NCI-H1930 (cell line): ENCODE measurements around the gene RGS6.

ENCODE experiments used
- DNase-seq, 2 experiments: peaks; one replicate each; lab custom pipeline; 2025; lab: John Stamatoyannopoulos, UW

Gene RGS6

DNA sequence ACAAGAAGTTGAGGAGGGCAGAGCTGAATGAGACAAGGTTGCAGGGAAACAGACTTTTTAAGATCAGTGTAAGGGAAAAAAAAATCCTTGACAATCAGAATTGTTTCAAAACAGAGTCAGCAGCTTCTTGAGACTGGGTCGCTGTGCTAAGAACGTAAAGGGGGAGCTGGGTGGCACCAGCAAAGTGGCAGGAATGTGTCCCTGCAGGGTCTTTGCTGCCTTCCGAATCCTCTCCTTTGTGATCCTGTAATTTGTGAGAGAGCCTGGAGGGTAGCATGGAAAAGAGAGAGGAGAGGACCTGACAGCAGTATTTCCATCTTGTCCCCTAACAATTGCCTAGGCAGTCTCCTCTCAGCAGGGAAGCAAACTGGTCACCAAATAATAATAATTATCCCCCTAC is 472.8 kb downstream of the RGS6 start:
- no peak for DNase-seq

DNA sequence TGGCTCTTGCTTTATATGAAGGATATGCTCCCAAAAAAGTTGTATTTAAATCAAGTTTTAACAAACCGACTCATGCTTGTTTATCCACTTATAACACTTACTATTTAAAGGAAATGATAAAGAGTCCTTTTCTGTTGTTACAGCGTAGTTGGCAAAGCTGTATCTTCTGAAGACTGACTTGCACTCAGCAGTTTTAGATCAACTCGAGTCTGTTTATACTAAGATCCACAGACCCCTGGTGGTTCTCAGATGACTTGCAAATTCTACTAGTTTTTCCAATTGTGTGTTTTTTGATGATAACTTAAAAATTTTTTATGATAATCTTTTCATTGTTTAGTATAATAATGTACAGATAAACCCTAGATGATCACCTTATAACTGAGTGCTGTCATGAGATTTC is 475.8 kb downstream of the RGS6 start:
- DNase-seq = no peak

DNA sequence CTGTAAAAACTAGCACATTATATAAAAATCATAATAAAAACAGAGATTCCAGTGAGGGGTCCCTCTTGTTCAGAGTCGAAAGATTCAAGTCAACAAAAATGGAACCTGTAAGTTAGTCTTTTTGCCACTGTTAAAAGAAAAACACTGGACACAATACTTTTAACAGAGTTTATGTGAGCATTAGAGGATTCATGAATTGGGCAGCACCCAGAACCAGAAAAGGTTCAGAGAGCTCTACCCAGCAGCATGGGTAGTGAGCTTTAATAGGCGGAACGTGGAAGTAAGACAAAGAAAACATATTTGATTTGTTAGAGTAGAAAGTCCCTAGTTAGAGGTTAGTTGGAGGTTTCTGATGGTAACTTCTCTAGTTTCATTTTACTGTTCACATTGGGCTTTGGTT is 476.8 kb downstream of the RGS6 start:
- no peak for DNase-seq

DNA sequence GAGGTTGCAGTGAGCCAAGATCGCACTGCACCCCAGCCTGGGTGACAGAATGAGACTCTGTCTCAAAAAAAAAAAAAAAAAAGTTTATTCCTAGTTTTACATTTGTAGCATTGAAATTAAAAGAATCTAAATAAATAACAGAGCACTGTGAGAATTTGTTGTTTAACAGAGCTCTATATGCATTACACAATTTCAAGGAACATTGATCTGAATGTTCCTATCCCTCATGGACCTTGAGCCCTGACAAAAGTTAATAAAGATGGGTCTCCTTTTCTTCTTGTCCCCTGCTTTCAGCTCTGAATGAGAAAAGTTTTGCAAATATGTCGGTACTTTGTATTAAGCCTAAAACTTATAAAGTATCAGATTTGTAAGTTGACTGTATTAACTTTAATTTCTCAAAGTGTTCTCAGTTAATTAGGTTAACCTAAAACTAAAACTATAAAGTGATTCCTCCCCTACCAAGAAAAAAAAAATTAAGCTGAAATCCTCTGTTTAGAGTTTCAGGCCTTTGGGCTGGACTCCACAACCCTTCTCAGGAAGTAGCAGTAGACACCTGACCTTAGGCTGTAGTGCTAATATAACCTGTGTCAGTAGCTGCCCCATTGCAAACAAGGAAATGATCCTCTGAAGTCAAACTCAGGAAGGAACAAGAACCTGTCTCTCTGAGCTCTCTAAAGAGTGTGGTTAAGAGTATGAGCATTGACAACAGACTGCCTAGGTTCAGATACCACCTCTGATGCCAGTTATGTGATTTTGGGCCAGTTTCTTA is 484.0 kb downstream of the RGS6 start:
- no peak for DNase-seq

DNA sequence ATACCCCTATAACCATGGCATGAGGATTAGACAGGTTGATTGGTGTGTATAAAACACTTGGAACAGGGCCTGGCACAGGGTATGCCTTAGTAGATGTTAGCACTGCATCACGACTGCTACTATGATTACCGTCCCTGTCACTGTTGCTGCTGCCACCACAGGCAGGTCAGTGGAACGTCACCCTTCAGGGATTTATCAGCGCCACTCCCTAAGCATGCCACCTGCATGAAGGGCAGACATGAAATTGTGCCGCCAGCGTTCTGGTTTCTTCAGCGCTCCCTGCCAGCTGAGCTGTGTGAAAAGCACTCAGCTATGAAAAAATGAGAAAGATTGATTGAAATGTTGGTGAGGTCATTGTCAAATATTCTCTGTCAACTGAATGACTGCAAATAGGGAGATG is 484.7 kb downstream of the RGS6 start:
- no peak for DNase-seq

DNA sequence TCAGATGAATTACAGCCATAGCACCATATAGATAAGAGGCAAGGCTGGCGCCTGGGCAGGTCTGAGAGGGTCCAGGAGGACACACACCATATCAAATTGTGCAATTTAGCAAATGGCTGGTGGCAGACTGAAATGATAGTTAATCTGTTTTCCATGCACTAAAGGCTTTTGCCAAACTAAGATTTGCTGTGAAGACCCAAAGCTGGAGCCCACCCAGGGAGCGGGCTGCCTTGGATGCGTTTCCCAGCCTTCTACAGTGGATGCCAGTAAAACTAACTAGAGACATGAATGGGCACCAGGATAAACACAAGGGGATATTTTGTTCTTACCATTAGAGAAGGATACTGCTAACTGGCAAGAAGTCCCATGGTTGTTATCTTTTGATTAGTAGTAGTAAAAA is 486.6 kb downstream of the RGS6 start:
- DNase-seq = no peak

DNA sequence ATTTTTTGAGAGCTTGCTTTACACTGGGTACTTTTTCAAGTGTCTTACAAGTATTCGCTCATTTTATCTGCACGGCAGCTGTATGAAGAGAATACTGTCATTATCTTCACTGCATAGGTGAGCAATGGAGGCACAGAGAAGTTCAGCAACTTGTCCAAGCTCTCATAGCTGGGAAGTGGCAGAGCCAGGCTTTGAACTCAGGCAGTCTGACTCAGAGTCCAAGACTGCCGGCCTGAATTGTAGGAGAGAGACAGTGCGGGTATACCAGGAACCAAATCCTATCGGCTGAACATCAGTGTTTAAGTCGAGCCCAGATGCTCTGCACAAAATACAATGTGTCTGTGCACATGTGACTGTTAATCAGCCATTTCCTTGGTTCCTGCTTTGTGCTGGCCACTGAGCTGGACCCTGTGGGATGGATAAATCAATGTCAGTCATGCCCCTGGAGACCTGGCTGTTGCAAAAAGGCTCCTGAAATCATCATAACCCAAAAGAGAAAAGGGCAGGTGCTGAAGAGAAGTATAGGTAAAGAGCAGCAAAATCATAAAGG is 487.1 kb downstream of the RGS6 start:
- DNase-seq = no peak

DNA sequence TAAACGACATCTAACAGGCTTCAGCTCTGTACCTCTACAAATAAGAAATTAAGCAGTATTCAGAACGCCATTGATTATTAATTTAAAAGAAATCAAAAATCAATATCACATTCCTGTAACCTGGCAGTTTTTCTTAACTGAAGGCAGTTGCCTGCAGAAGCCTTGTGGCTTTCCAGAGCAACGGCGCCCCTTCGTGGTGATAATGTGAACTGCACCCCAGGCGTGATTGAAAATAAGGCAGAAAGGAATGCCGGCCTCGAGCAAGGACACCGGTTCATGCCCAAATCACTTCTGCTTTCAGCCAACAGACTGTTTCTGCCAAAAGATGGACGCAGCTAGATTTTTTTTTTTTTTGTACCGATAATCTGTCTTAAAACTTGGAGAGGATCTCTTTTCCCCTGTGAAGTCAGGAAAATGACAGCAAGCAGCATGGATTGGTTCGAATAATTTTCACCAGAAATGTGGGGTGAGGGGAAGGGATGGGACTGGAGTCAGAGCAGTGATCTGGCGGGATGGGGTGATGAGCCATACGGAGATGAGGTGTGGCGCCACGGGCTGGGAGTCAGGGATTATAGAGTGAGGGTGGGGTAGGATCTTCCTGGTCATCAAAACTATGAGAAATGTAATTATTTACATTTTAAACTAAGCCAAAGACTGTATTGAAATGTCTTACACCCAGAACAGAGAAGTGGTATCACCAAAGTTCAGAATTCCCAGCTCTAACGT is 488.7 kb downstream of the RGS6 start:
- peak; percentile 9 to 57 for DNase-seq

DNA sequence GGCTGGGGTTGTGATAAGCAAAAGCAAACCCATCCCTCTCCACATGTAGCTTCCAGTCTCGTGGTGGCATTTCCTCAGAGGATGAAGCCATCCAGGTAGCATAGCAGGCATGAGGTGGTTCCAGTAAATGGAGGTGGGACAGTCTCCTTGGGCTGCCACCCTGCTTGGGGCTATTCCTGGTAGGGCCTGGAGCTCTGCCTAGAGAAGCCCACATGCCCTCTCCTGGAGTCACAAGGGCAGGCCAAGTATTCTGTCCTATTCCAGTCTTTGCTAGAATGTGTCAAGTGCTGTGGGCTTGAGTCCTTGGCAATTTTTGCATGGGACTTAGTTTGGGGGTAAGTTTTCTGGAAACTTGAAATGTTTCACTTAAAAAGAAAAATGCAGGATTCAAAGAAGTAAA is 491.7 kb downstream of the RGS6 start:
- no peak for DNase-seq

DNA sequence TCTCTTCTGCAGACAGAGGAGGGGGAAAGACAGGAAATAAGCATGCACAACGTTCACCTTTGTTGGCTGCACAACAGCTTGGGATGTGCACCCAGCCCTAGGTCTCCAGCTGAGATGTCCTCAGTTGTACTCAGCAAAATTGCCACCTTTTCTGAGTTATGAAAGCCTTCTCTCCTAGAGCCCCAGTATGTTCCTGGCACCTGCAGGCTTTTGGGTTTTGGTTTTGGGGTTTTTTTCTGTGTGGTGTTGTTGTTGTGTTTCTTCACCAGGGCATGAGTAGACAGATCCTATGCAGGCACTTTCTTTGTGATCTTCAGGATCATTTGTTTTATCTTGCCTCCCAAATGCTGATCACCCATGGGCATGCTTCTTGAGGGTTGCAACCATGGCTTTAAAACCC is 498.2 kb downstream of the RGS6 start:
- no peak for DNase-seq

DNA sequence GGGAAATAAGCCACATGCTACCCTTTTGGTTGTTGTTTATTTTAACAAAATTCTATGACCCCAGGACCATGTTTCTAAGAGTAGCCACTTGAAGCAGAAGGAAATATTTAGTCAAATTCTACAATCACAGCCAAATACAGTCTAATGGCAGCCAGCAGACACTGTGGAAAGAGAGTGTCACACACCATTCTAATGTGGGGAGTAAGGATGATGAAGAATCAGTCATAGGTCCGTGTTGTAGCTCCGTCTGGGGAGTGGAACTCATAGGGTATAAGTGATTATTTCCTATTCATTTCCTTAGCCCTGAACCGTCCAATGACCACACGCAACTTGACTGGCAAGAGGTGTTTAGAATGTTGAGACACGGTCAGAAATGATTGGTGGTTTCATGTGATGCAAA is 500.5 kb downstream of the RGS6 start:
- DNase-seq = no peak

DNA sequence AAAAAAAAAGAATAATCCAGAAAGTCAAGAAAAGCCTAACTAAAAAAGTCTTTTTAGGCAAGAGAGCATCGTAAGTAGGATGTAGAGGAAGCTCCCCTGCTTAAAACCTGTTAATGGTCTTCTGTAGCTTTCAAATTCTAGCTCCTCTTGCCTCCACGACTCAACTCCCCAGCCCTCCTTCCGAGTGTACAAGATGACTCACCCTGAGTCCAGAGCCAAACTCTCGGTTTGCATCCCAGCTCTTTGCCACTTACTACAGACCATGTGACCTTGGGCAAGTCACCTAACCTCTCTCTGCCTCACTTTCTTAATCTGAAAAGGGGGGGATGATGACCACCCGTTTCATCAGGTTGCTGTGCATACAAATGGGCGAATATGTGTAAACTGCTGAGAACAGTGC is 501.3 kb downstream of the RGS6 start:
- no peak for DNase-seq

DNA sequence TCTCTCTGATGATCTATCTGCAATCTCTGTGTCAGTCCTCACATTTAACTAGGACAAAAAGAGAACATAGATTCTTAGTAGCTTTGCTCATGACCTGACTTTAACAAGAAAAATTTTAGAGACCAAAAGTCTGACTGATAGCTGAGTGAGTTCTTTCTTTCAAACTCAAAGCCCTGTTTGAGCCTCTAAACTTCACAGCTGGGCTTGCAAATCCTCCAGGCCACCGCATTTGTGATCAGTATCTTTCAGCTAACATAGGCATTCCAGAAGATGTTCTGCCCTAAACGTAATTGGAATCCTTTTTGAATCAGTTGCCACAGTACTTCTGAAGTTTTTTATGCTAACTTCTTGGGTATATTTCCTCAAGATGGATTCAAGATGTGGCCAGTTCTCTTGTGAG is 502.6 kb downstream of the RGS6 start:
- no peak for DNase-seq

DNA sequence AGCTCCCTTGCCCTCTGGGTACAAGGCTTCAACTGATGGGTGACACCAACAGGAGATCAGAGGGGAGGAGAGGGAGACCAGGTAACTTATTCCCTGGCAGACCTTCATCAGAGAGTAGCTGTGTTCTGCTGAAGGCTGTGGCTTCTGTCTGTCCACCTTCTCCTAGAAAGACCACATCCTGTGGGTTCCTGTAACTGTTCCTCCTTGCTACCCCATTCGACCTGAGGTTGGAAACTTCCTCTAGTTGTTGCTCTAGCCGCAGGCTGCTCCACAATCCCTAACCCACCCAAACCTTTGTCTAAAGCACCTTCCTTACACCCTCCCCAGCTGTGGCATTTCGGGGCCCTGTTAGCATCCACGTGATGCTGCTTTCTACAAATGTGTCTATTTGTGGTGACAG is 507.5 kb downstream of the RGS6 start:
- DNase-seq = no peak

DNA sequence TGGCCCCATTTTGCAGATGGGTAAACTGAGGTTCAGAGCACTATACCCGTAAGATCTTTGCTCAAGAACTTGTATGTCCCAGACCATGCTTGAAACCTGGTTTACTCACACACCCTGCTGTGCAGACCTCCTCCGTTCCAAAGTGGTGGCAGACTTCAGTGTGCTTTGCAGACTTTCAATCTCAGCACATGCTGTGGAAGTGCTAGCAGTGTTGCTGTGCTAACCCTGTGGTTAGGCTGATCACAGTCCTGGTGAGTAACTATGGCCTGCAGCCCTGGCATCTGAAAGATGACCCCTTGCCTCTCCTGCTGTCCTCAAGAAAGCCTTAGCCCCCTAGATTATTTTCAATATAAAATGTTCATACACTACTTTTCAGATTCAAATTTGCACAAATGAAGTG is 511.0 kb downstream of the RGS6 start:
- DNase-seq = no peak

DNA sequence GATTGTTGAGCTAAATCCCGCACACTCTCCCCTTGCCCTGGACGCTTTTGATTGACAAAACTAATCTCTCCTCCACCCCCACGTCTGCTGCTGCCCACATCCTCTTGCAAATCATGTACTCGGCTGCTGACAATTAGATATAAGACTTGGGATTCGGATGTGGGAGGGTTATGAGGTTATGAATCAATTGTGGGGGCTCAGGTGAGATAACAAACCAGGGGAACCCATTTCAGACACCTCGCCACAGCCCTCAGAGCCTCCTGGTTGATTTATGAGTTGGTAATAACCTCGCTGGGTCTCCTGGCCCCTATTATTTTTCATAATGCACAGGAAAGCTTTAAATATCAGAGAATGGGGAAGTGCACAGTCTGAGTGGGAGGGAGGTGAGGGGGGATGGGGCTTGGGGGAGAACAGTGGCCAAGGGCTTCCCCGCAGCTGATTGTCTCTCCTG is 511.8 kb downstream of the RGS6 start:
- DNase-seq = no peak

DNA sequence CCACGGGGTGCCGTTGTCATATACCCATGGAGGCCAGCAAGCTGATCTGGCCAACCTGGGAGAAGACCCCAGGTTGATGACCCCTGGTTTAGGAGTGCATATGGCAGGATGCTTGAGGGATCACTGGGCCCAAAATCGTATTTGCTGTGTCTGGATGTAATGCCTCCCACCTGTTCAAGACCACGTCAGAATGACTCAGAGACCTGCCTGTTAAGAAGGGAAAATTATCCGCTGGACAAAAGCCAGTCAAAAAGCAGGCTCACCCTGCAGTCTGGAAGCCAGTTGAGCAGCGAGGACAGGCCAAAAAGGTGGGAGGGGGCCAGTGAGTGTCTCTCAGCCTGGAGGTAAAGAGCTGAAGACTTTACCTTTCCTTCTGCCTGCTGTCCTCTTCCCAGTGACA is 512.5 kb downstream of the RGS6 start:
- no peak for DNase-seq

DNA sequence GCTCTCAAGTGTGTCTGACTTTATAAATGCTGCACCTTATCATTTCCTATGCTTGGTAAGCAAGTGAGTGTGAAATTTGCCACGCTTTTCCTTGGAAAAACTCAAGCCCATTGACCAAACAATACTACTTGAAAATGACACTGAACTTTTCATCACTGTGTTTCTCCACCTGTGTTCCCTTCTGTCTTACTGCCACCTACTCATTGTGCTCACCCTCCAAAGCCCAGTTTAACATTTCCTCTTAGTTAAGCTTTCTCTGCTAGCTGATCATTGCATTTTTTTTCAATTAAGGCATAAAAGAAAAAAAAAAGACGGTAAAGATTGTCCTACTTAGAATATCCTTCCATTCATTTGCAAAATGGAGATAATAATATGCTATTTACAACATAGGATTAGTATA is 516.0 kb downstream of the RGS6 start:
- no peak for DNase-seq

DNA sequence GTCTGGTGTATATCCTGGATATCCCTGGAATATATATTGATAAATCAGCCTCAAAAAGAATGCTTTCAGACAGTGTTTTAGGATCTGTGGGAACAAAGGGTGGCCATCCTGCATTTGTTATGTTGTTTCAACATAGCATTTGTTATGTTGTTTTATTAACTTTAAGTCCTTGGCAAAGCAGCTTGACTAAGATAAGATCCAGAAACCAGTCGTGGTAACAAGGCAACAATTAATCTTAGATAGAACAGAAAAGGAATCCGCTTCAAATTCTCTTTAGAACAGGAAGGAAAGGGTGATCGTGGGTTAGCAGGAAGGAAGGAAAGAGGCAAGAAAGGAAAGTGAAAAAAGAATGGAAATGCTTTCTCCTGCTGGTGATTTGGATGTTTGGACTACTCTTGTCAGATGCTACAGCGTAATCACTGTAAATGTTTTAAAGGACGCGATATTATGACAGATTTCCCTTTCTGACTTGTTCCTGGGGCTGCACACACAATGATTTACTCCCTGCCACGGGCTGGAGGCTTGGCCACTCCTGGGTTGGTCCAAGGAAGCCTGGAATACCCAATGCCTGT is 518.3 kb downstream of the RGS6 start:
- DNase-seq = no peak

DNA sequence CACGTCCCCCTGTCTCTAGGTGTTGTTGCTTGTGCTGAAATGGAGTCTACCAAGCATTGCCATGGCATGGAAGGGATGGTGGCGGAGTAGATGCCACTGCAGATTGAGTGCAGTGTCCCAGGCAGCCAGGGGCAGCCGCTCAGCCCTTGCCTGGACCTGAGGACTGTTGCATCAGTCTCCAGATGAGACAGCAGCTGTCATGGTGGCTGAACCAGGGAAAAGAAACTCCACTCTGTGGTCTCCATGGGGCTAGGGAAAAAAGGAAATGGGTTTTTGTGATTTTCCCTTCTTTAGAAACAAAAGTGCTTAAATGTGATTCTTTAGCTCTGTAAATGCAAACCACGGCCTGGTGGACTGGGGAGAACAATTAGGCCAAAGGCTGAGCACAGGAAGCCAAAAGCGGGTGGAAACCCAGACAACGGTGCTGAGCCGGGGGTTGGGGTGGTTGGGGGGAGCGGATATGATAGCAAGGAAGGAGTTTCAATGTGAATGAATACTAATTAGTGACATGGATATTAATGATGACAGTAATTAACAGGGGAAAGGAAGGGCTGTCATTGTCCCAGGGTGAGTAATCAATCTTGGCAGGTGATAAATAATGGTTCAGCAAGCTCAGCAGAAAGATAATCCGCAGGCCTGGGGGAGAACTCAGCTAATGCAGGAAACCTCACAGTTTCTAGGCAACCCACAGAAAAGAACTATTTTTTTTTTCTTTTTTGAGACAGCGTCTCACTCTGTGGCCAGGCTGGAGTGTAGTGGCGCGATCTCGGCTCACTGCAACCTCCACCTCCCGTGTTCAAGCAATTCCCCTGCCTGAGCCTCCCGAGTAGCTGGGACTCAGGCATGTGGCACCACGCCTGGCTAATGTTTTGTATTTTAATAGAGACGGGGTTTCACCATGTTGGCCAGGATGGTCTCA is 519.1 kb downstream of the RGS6 start:
- no peak for DNase-seq

DNA sequence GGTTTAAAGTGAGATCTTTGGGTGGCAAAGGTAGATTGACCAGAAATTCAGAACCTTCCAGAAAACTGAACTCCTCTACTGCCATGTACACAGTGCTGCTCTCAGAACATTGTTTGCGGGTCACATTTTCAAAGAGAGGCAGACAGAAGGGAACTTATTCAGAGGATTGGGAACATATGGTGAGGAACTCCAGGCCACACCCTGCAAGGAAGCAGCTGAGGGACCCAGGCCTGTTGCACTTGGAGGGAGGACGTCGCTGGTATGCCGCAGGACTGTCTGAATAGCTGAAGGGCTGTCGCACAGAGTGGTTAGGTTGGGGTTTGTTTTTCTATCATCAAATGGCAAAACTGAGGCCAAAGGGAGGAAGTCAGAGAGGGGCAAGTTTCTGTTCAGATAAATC is 520.5 kb downstream of the RGS6 start:
- DNase-seq = no peak
